ENCODE results near the gene GNAZ.

Gene GNAZ

DNA sequence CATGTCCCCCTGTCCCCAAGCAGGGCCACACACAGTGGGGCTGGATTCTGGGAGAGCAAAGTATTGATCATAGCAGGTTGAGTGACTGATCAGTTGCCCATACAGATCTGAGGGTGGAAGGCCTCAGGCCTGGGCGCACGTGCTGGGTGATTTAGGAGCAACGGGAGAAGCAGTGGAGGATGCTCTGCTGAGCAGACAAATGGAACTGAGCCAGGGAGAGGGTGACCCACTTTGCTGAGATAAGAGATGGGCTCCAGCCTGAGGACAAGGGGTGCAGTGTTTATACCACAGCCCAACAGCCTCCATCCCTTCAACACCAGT is 15.0 kb downstream of the GNAZ start:
- H2AFZ ChIP-seq (ENCODE audit: insufficient read depth, low read length, poor library complexity) = no peak overlapping the region
- no CpG with 5 or more reads among the region's 3 CpGs for WGBS (ENCODE audit: extremely low coverage, insufficient coverage, insufficient read length)
- no peak overlapping the region for H3K4me3 ChIP-seq (ENCODE audit: low read depth, low read length)
- no peaks in the 10 kb centered on the region for H3K79me2 ChIP-seq (ENCODE audit: control insufficient read depth, insufficient read depth, low read length, poor library complexity)
- no peak overlapping the region for H3K23ac ChIP-seq (ENCODE audit: low read length)
- no peaks in the 10 kb centered on the region for H3K36me3 ChIP-seq (ENCODE audit: control insufficient read depth in 1 of 2, insufficient read depth in 2 of 2, low read length in 2 of 2)
- no peak overlapping the region for H4K12ac ChIP-seq (ENCODE audit: low read depth, low read length)
- no peak overlapping the region for H3K27ac ChIP-seq (ENCODE audit: low read depth, low read length)
- H3K9ac ChIP-seq (ENCODE audit: low read length) = peak overlapping the region; percentile 38
- H3K4me2 ChIP-seq (ENCODE audit: low read length) = no peak overlapping the region
- H2BK12ac ChIP-seq (ENCODE audit: low read length) = no peak overlapping the region
- no peaks in the 10 kb centered on the region for H3K79me1 ChIP-seq (ENCODE audit: low read length)
- H4K8ac ChIP-seq (ENCODE audit: low read depth, low read length) = no peak overlapping the region
- DNase-seq = no peak
- no peak overlapping the region for H2BK120ac ChIP-seq (ENCODE audit: insufficient read depth, low read length, poor library complexity)
- H3K4me1 ChIP-seq (ENCODE audit: control insufficient read depth in 1 of 2, insufficient read depth in 2 of 2, low read length in 2 of 2) = no peaks in the 10 kb centered on the region
- no peak overlapping the region for H3K4ac ChIP-seq (ENCODE audit: low read depth, low read length)
- H3K14ac ChIP-seq (ENCODE audit: low read length) = no peak overlapping the region
- no peak overlapping the region for H4K91ac ChIP-seq (ENCODE audit: low read depth, low read length)
- no peak overlapping the region for H2AK5ac ChIP-seq (ENCODE audit: low read length)
- H2BK5ac ChIP-seq (ENCODE audit: low read depth, low read length, poor library complexity) = no peak overlapping the region
- peaks cover 5% of the 10 kb centered on the region for H3K9me3 ChIP-seq (ENCODE audit: insufficient read depth, low read depth, low read length)
- H3K18ac ChIP-seq (ENCODE audit: low read length) = no peak overlapping the region
- H3K27me3 ChIP-seq (ENCODE audit: insufficient read depth, low read length) = no peaks in the 10 kb centered on the region

DNA sequence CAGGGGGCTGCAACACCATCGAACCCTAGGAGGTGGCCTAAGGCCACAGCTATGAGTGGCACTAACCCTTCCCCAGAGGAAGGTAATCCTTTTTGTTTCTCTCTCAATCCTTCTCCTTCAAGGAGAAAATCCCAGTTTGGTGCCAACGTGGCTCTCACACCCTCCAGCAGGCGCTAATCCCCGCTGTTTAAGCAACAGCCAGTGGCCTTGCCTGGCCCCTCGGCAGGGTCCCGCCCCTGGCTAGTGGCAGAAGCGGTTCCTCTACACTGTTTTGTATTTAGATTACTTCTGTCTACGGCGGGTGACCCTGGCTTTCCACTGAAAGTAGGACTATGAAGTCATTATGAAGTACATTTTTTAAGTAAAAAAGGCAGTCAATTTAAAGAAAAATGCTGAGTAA is 15.5 kb downstream of the GNAZ start:
- Histone ChIP-seq H4K12ac (ENCODE audit: low read depth, low read length) (no peak overlapping the region), H4K91ac (ENCODE audit: low read depth, low read length) (no peak overlapping the region), H3K18ac (ENCODE audit: low read length) (no peak overlapping the region), H3K14ac (ENCODE audit: low read length) (no peak overlapping the region), H3K79me1 (ENCODE audit: low read length) (no peaks in the 10 kb centered on the region), H3K9ac (ENCODE audit: low read length) (no peak overlapping the region), H3K36me3 (ENCODE audit: control insufficient read depth in 1 of 2, insufficient read depth in 2 of 2, low read length in 2 of 2) (no peaks in the 10 kb centered on the region), H2AK5ac (ENCODE audit: low read length) (no peak overlapping the region), H3K4me2 (ENCODE audit: low read length) (no peak overlapping the region), H2AFZ (ENCODE audit: insufficient read depth, low read length, poor library complexity) (no peak overlapping the region), H3K4me1 (ENCODE audit: control insufficient read depth in 1 of 2, insufficient read depth in 2 of 2, low read length in 2 of 2) (no peaks in the 10 kb centered on the region), H3K27ac (ENCODE audit: low read depth, low read length) (no peak overlapping the region), H2BK120ac (ENCODE audit: insufficient read depth, low read length, poor library complexity) (no peak overlapping the region), H3K4me3 (ENCODE audit: low read depth, low read length) (no peak overlapping the region), H4K8ac (ENCODE audit: low read depth, low read length) (no peak overlapping the region), H2BK5ac (ENCODE audit: low read depth, low read length, poor library complexity) (no peak overlapping the region), H3K79me2 (ENCODE audit: control insufficient read depth, insufficient read depth, low read length, poor library complexity) (no peaks in the 10 kb centered on the region), H3K23ac (ENCODE audit: low read length) (no peak overlapping the region), H3K27me3 (ENCODE audit: insufficient read depth, low read length) (no peaks in the 10 kb centered on the region), H3K9me3 (ENCODE audit: insufficient read depth, low read depth, low read length) (peaks cover 5% of the 10 kb centered on the region), H2BK12ac (ENCODE audit: low read length) (no peak overlapping the region), H3K4ac (ENCODE audit: low read depth, low read length) (no peak overlapping the region)
- DNase-seq = no peak
- whole genome bisulfite sequencing (ENCODE audit: extremely low coverage, insufficient coverage, insufficient read length) = no CpG with 5 or more reads among the region's 9 CpGs

DNA sequence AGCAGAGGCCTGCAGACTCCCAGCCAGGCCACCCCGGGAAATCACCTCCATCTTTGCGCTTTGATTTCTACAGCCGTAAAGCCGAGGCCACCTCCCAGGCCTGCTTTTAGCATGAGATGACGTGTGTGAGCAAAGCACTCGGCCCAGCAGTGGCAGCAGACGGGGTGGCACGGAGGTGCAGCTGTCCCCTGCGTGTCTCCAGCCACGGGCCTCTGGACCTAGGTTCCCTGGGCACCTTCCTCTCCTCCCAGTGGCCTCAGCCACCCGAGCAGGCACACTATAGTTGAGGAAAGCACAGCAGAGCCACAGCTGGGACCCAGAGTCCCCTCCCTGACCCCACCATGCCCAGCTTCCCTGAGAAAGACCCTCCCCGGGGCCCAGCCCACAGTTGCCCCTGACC is 15.9 kb downstream of the GNAZ start:
- Histone ChIP-seq H3K4me2 (ENCODE audit: low read length) (no peak overlapping the region), H3K27me3 (ENCODE audit: insufficient read depth, low read length) (no peaks in the 10 kb centered on the region), H4K12ac (ENCODE audit: low read depth, low read length) (no peak overlapping the region), H3K36me3 (ENCODE audit: control insufficient read depth in 1 of 2, insufficient read depth in 2 of 2, low read length in 2 of 2) (no peaks in the 10 kb centered on the region), H3K18ac (ENCODE audit: low read length) (no peak overlapping the region), H2BK5ac (ENCODE audit: low read depth, low read length, poor library complexity) (no peak overlapping the region), H3K23ac (ENCODE audit: low read length) (no peak overlapping the region), H3K9ac (ENCODE audit: low read length) (no peak overlapping the region), H2BK120ac (ENCODE audit: insufficient read depth, low read length, poor library complexity) (no peak overlapping the region), H2BK12ac (ENCODE audit: low read length) (no peak overlapping the region), H3K14ac (ENCODE audit: low read length) (no peak overlapping the region), H4K8ac (ENCODE audit: low read depth, low read length) (no peak overlapping the region), H3K27ac (ENCODE audit: low read depth, low read length) (no peak overlapping the region), H3K79me2 (ENCODE audit: control insufficient read depth, insufficient read depth, low read length, poor library complexity) (no peaks in the 10 kb centered on the region), H3K79me1 (ENCODE audit: low read length) (no peaks in the 10 kb centered on the region), H3K9me3 (ENCODE audit: insufficient read depth, low read depth, low read length) (peaks cover 5% of the 10 kb centered on the region), H3K4me1 (ENCODE audit: control insufficient read depth in 1 of 2, insufficient read depth in 2 of 2, low read length in 2 of 2) (no peaks in the 10 kb centered on the region), H3K4ac (ENCODE audit: low read depth, low read length) (no peak overlapping the region), H2AK5ac (ENCODE audit: low read length) (no peak overlapping the region), H3K4me3 (ENCODE audit: low read depth, low read length) (no peak overlapping the region), H4K91ac (ENCODE audit: low read depth, low read length) (no peak overlapping the region), H2AFZ (ENCODE audit: insufficient read depth, low read length, poor library complexity) (no peak overlapping the region)
- DNase-seq = no peak
- no CpG with 5 or more reads among the region's 12 CpGs for WGBS (ENCODE audit: extremely low coverage, insufficient coverage, insufficient read length)

DNA sequence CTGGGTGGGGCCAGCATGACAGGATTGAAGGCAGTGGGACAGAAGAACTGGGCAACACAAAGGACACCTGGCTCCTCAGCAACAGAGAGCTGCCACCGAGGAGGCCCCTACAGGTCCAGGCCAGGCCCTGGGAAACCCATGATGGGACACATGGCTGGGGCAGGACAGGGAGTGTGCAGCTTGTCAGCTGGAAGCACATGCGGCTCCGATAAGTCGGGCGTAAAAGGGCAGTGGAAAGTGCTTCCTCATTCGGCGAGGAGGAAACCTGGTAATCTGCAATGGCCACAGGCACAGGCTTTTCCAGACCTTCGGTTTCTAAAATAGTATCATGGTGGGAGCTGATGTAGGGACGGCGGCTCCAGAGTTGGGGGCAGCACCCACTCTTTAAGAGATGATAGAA is 16.5 kb downstream of the GNAZ start:
- Histone ChIP-seq H2AK5ac (ENCODE audit: low read length) (no peak overlapping the region), H3K4me1 (ENCODE audit: control insufficient read depth in 1 of 2, insufficient read depth in 2 of 2, low read length in 2 of 2) (no peaks in the 10 kb centered on the region), H3K27me3 (ENCODE audit: insufficient read depth, low read length) (no peaks in the 10 kb centered on the region), H3K4ac (ENCODE audit: low read depth, low read length) (no peak overlapping the region), H2BK120ac (ENCODE audit: insufficient read depth, low read length, poor library complexity) (no peak overlapping the region), H3K4me2 (ENCODE audit: low read length) (no peak overlapping the region), H3K23ac (ENCODE audit: low read length) (no peak overlapping the region), H4K8ac (ENCODE audit: low read depth, low read length) (no peak overlapping the region), H2BK5ac (ENCODE audit: low read depth, low read length, poor library complexity) (no peak overlapping the region), H3K4me3 (ENCODE audit: low read depth, low read length) (no peak overlapping the region), H3K14ac (ENCODE audit: low read length) (no peak overlapping the region), H3K18ac (ENCODE audit: low read length) (no peak overlapping the region), H2AFZ (ENCODE audit: insufficient read depth, low read length, poor library complexity) (no peak overlapping the region), H3K9me3 (ENCODE audit: insufficient read depth, low read depth, low read length) (peaks cover 5% of the 10 kb centered on the region), H3K27ac (ENCODE audit: low read depth, low read length) (no peak overlapping the region), H3K79me1 (ENCODE audit: low read length) (no peaks in the 10 kb centered on the region), H3K79me2 (ENCODE audit: control insufficient read depth, insufficient read depth, low read length, poor library complexity) (no peaks in the 10 kb centered on the region), H4K91ac (ENCODE audit: low read depth, low read length) (no peak overlapping the region), H3K9ac (ENCODE audit: low read length) (no peak overlapping the region), H3K36me3 (ENCODE audit: control insufficient read depth in 1 of 2, insufficient read depth in 2 of 2, low read length in 2 of 2) (no peaks in the 10 kb centered on the region), H4K12ac (ENCODE audit: low read depth, low read length) (no peak overlapping the region), H2BK12ac (ENCODE audit: low read length) (no peak overlapping the region)
- no peak for DNase-seq
- no CpG with 5 or more reads among the region's 10 CpGs for WGBS (ENCODE audit: extremely low coverage, insufficient coverage, insufficient read length)

DNA sequence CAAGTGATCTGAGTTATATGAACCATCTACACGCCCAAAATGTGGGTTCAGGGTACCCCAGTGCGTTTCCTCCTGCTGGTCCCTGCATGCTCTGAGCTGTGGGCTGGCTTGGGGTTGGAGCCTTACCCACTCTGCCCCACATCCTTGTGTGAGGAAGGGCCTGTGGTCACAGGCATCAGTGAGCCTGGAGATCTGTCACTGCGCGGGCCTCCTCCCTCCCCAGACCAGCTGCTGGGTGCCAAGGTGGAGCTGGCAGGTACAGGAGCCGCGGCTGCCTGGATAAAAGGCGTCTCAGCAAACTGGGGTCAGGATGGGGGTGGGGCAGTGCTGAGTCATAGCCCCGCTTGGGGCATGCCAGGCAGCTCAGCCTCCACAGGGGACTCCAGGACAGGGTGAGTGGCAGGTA is 17.9 kb downstream of the GNAZ start:
- no peak overlapping the region for H3K9ac ChIP-seq (ENCODE audit: low read length)
- no CpG with 5 or more reads among the region's 8 CpGs for WGBS (ENCODE audit: extremely low coverage, insufficient coverage, insufficient read length)
- DNase-seq = no peak
- H2BK5ac ChIP-seq (ENCODE audit: low read depth, low read length, poor library complexity) = no peak overlapping the region
- no peak overlapping the region for H3K27ac ChIP-seq (ENCODE audit: low read depth, low read length)
- H3K79me2 ChIP-seq (ENCODE audit: control insufficient read depth, insufficient read depth, low read length, poor library complexity) = no peaks in the 10 kb centered on the region
- no peak overlapping the region for H3K4me2 ChIP-seq (ENCODE audit: low read length)
- H3K14ac ChIP-seq (ENCODE audit: low read length) = no peak overlapping the region
- peaks cover 4% of the 10 kb centered on the region for H3K9me3 ChIP-seq (ENCODE audit: insufficient read depth, low read depth, low read length)
- H3K36me3 ChIP-seq (ENCODE audit: control insufficient read depth in 1 of 2, insufficient read depth in 2 of 2, low read length in 2 of 2) = no peaks in the 10 kb centered on the region
- no peak overlapping the region for H2BK12ac ChIP-seq (ENCODE audit: low read length)
- H3K23ac ChIP-seq (ENCODE audit: low read length) = no peak overlapping the region
- H2BK120ac ChIP-seq (ENCODE audit: insufficient read depth, low read length, poor library complexity) = no peak overlapping the region
- H3K79me1 ChIP-seq (ENCODE audit: low read length) = no peaks in the 10 kb centered on the region
- no peaks in the 10 kb centered on the region for H3K27me3 ChIP-seq (ENCODE audit: insufficient read depth, low read length)
- no peak overlapping the region for H2AK5ac ChIP-seq (ENCODE audit: low read length)
- H3K4me3 ChIP-seq (ENCODE audit: low read depth, low read length) = no peak overlapping the region
- no peak overlapping the region for H4K91ac ChIP-seq (ENCODE audit: low read depth, low read length)
- H4K12ac ChIP-seq (ENCODE audit: low read depth, low read length) = no peak overlapping the region
- H2AFZ ChIP-seq (ENCODE audit: insufficient read depth, low read length, poor library complexity) = no peak overlapping the region
- no peak overlapping the region for H4K8ac ChIP-seq (ENCODE audit: low read depth, low read length)
- no peak overlapping the region for H3K4ac ChIP-seq (ENCODE audit: low read depth, low read length)
- H3K18ac ChIP-seq (ENCODE audit: low read length) = no peak overlapping the region
- H3K4me1 ChIP-seq (ENCODE audit: control insufficient read depth in 1 of 2, insufficient read depth in 2 of 2, low read length in 2 of 2) = no peaks in the 10 kb centered on the region
